Left ventricle myocardium inferior (tissue), 1 donor: Measurements from ENCODE around the gene RAPGEF1. TPM values are rescaled to one million over a fixed set of nuclear protein-coding genes. Genes with fewer than 3 reads are reported as not detected.

ENCODE experiments used
- DNase-seq: peaks from one replicate; pipeline ENCODE4 v3.0.0-alpha.2; 2020
- H3K27ac ChIP-seq: fragments of 200-600 bp; replicated peaks from 2 replicates; pipeline ENCODE4 v1.8.0; 2021
- H3K27me3 ChIP-seq: fragments of 200-600 bp; 2 replicates; pipeline ENCODE4 v1.8.0; 2021; ENCODE audit warnings: low read depth
- H3K36me3 ChIP-seq: fragments of 200-600 bp; 2 replicates; pipeline ENCODE4 v1.8.0; 2021
- H3K4me1 ChIP-seq: fragments of 200-600 bp; 2 replicates; pipeline ENCODE4 v1.8.0; 2021
- H3K4me3 ChIP-seq: fragments of 200-600 bp; 2 replicates; pipeline ENCODE4 v1.8.0; 2021; ENCODE audit warnings: mild to moderate bottlenecking, moderate library complexity
- H3K9me3 ChIP-seq: fragments of 200-600 bp; replicated peaks from 2 replicates; pipeline ENCODE4 v1.8.0; 2021
- CTCF ChIP-seq: fragments of 200-600 bp; IDR thresholded peaks from 2 replicates; pipeline ENCODE4 v1.8.0; 2021; ENCODE audit warnings: antibody characterized with exemption, mild to moderate bottlenecking, borderline replicate concordance
- intact Hi-C: fragments of 100-400 bp; cut with micrococcal nuclease; formaldehyde crosslinking; loops from one replicate; pipeline ENCODE4 v1.11.0; 2022
- total RNA-seq: library from RNA; stranded (reverse); fragmentation: NEBNext Ultra II Directional; extraction: Animal tissue kit (Norgen Biotek cat#: 25700); gene quantifications from one replicate; pipeline ENCODE4 v1.2.1, GENCODE V29; 2021
- donor health status: DM: no; HTN: yes; CAD: no; lungs with severe emphysema.

RAPGEF1 gene
- total RNA-seq, 1 donor from 2014 or later = 95.9 TPM

DNA sequence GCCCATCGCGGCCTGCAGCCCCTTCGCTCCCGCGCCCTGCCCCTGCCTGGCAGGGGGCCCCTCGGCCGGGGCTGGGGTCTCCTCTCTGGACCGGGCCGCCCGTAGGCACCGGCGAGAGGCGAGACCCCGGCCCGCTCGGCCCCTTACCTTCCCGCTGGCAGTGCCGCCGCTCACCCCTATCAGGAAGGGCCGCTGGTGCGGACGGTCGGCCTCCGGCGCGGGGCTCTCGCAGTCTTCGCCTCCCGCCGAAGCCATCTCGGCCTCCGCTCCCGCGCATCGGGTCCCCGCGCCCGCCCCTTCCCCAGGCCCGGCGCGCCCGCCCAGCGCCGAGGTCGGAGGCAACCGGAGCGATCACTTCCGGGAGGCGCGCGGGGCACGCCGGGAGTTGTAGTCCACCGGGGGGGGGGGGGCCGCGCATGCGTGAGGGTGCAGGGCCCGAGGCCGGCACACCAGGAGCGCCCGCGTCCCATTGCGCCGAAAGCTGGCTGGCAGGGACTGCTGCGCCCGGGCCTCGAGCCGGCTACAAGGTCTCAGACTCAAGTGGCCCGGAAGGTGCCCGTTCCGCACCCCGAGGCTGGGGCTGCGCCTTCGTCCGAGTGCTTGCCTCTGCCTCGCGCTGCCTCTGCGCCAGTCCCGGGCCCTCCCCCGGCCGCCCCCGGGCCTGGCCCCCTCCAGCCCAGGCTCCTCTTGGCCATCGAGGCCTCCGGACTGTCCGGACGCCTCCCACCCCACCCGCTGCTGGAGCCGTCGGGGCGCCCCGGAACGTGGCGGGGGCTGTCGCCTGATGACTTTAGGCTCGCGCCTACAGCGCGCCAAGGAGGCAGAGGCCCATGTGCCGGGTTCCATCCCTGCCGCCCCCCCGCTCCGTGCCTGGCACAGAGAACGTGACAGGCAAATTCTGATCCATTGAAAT, 208.7 kb downstream of the RAPGEF1 start, which contains the start of gene UCK1:
UCK1 (minus strand) TSS at position 344 of the 913 bp plus-strand sequence; CDS start at position 255, 89 bp downstream.
- no peaks in the 10 kb centered on the region for H3K27me3 ChIP-seq
- peak; percentile 81 for DNase-seq
- H3K9me3 ChIP-seq = no peaks in the 10 kb centered on the region
- H3K36me3 ChIP-seq = peaks cover 36% of the 10 kb centered on the region
- TF ChIP-seq CTCF = no peak
- peak within 1 kb of the TSS; percentile 92 for H3K27ac ChIP-seq
- H3K4me3 ChIP-seq = peak within 1 kb of the TSS; percentile 99
- peaks cover 29% of the 10 kb centered on the region for H3K4me1 ChIP-seq
- intact Hi-C loops = no loop called here

DNA sequence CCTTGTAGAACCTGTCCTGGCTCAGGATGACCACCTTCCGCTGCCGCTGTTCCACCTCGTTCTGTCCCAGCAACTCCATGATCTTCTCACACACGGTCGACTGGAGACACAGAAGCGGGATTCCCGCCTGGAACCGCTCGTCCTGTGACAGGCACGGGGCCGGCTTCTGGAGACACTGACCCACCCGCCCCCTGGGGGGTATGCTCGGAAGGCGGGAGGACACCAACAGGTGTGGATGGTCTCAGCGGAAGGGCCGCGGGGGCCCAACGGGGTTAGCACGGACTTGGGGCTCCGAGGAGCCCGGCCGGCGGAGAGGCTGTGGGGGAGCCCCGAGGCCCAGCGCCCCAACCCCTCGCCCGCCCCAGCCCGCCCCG, 209.3 kb downstream of the RAPGEF1 start:
- peak; percentile 38 for TF ChIP-seq CTCF

GRCh38 chr9:131529597-131530545, 210.0 kb downstream of the RAPGEF1 start:
- intact Hi-C loops = no loop called here
- Histone ChIP-seq H3K4me3 (peak overlapping the region; percentile 99), H3K27me3 (no peaks in the 10 kb centered on the region), H3K4me1 (peaks cover 25% of the 10 kb centered on the region), H3K36me3 (peaks cover 49% of the 10 kb centered on the region), H3K9me3 (no peaks in the 10 kb centered on the region), H3K27ac (peak overlapping the region; percentile 92)
- no peak for TF ChIP-seq CTCF
- DNase-seq = no peak

More for the DNA sequence above, 209.3 kb downstream of the RAPGEF1 start:
- Histone ChIP-seq H3K4me1 (peaks cover 29% of the 10 kb centered on the region), H3K36me3 (peaks cover 43% of the 10 kb centered on the region), H3K9me3 (no peaks in the 10 kb centered on the region), H3K27me3 (no peaks in the 10 kb centered on the region), H3K27ac (peak overlapping the region; percentile 92), H3K4me3 (peak overlapping the region; percentile 99)
- peak; percentile 32 for DNase-seq
- intact Hi-C loops = no loop called here

DNA sequence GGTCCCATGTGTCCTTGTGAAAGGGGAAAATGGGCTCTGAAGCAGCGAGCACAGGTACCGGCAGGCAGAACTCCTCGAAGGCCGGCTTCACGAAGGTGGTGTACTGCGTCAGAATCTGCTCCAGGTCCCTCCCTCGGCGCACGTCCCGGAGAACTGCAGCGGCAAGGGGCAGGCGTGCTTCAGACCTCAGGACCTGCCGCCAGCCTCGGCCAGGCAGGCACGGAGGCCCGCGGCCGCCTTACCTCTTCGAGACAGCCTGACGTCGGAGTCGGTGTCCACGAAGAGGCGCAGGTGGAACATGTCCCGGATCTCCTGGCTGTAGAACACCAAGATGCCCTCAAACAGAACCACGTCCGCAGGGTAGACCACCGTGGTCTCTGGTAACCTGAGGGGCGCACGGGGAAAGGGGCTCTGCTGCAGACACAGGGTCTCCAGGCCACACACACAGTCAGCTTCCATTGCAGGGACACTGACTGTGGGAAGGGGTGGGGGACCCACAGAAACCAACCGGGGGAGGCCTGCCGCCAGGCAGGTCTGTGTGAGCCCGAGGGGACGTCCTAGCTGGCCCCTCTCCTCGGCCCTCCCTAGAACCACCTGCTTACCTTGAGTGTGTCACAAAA, 210.9 kb downstream of the RAPGEF1 start:
- Histone ChIP-seq H3K36me3 (peaks cover 58% of the 10 kb centered on the region), H3K9me3 (no peaks in the 10 kb centered on the region), H3K27me3 (no peaks in the 10 kb centered on the region), H3K27ac (no peak overlapping the region), H3K4me1 (peaks cover 23% of the 10 kb centered on the region), H3K4me3 (no peak overlapping the region)
- TF ChIP-seq CTCF = no peak
- intact Hi-C loops = no loop called here
- no peak for DNase-seq

DNA sequence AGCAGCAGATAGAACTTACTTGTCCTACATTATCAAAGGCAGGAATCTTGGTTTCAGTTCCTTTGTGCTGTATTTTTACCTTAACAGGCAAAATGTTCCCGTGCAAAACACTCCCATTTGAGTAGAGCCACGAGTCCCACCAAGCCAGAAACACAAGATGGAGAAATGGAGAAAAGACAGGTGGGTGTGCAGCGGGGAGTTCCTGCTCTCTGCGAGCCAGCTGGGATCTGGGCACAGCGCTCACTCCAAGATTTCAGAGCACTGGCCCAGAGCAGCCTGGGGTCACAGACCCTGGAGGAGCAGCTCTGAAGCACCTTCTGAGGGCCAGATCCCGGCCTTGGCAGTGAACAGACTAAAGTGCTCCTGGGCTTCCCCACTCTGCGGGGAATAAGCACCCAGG, 211.7 kb downstream of the RAPGEF1 start:
- intact Hi-C loops = no loop called here
- Histone ChIP-seq H3K4me3 (no peak overlapping the region), H3K36me3 (peaks cover 66% of the 10 kb centered on the region), H3K27ac (no peak overlapping the region), H3K9me3 (no peaks in the 10 kb centered on the region), H3K27me3 (no peaks in the 10 kb centered on the region), H3K4me1 (peaks cover 23% of the 10 kb centered on the region)
- TF ChIP-seq CTCF = no peak
- no peak for DNase-seq
